B cell (primary cell): ENCODE results near the gene UNC13C. TPM values are rescaled to one million over a fixed set of nuclear protein-coding genes. Genes with fewer than 3 reads are reported as not detected.

Experiments used
- ATAC-seq: fragments of 200-7000 bp; cut with Tn5 transposase; one replicate; pipeline ENCODE4 v1.10.0; 2021; ENCODE audit warnings: low read depth, mild to moderate bottlenecking, moderate number of reproducible peaks, moderate library complexity
- CTCF ChIA-PET: fragments of 350-600 bp; sonication (Branson Sonifier 250); formaldehyde crosslinking; loops from one replicate; lab custom pipeline; 2021; ENCODE audit warnings: antibody characterized with exemption, inconsistent platforms; lab: Charles Lee
- POLR2A ChIA-PET: fragments of 350-600 bp; sonication (Branson Sonifier 250); formaldehyde crosslinking; loops from one replicate; lab custom pipeline; 2021; ENCODE audit warnings: antibody characterized with exemption; lab: Charles Lee
- DNase-seq: peaks from one replicate; pipeline ENCODE4 v3.0.0; 2013
- H2AFZ ChIP-seq: 2 replicates; pipeline ENCODE4 v1.6.1; 2012; ENCODE audit warnings: mild to moderate bottlenecking, low read depth, low read length; ENCODE audit not compliant: insufficient read depth, poor library complexity, severe bottlenecking
- H3K27ac ChIP-seq, 2 donors: 1 replicate in 1 of 2; 2 replicates in 1 of 2; pipeline ENCODE4 v1.5.1; 2012 to 2013; ENCODE audit warnings: low read length in 2 of 2, mild to moderate bottlenecking in 2 of 2, moderate library complexity in 1 of 2
- H3K27me3 ChIP-seq, 4 experiments: fragments of 200-600 bp in 1 of 4; sonication (generic) in 1 of 4; replicated peaks in 1 of 4; 1 replicate in 2 of 4; 2 replicates in 2 of 4; pipeline versions ENCODE4 v1.6.1 to v1.7.0; 2013 to 2016; ENCODE audit warnings: low read length in 3 of 4, mild to moderate bottlenecking in 2 of 4, mixed read lengths in 1 of 4, moderate library complexity in 1 of 4; ENCODE audit not compliant: insufficient read depth in 4 of 4, control insufficient read depth in 3 of 4; ENCODE audit errors: control extremely low read depth in 1 of 4
- H3K36me3 ChIP-seq, 2 experiments: replicated peaks in 1 of 2; 1 replicate in 1 of 2; 2 replicates in 1 of 2; pipeline versions ENCODE4 v1.6.1 to v1.7.1; 2013; ENCODE audit warnings: low read length in 1 of 2; ENCODE audit not compliant: insufficient read depth in 2 of 2, control insufficient read depth in 1 of 2; ENCODE audit errors: control extremely low read depth in 1 of 2, extremely low read depth in 1 of 2
- H3K4me1 ChIP-seq, 2 donors: fragments of 200-600 bp in 1 of 2; sonication (generic) in 1 of 2; 1 replicate in 1 of 2; 2 replicates in 1 of 2; pipeline versions ENCODE4 v1.5.1 to v1.6.1; 2013 to 2017; ENCODE audit warnings: low read length in 2 of 2; ENCODE audit not compliant: control insufficient read depth in 2 of 2, insufficient read depth in 2 of 2
- H3K4me2 ChIP-seq: replicated peaks from 2 replicates; pipeline ENCODE3; 2012; ENCODE audit warnings: mild to moderate bottlenecking, low read depth, low read length; ENCODE audit not compliant: poor library complexity, severe bottlenecking
- H3K4me3 ChIP-seq, 5 experiments: fragments of 200-600 bp in 1 of 5; sonication (generic) in 1 of 5; 1 replicate in 3 of 5; 2 replicates in 2 of 5; pipeline versions ENCODE4 v1.5.1 to v1.7.0; 2011 to 2016; ENCODE audit warnings: low read length in 4 of 5, mild to moderate bottlenecking in 4 of 5, low read depth in 2 of 5, control low read depth in 1 of 5, moderate library complexity in 1 of 5; ENCODE audit not compliant: insufficient read depth in 1 of 5; ENCODE audit errors: control extremely low read depth in 1 of 5, extremely low read depth in 1 of 5
- H3K79me2 ChIP-seq: fragments of 200-600 bp; sonication (generic); one replicate; pipeline ENCODE4 v1.6.0; 2016; ENCODE audit warnings: low read length; ENCODE audit not compliant: control insufficient read depth, insufficient read depth
- H3K9ac ChIP-seq: fragments of 200-600 bp; sonication (generic); 2 replicates; pipeline ENCODE4 v1.6.1; 2017; ENCODE audit warnings: mild to moderate bottlenecking, low read length, moderate library complexity
- H3K9me3 ChIP-seq, 3 donors: one replicate each; pipeline versions ENCODE4 v1.6.1 to v1.7.1; 2013; ENCODE audit warnings: low read length in 2 of 3; ENCODE audit not compliant: control insufficient read depth in 2 of 3, insufficient read depth in 1 of 3; ENCODE audit errors: control extremely low read depth in 1 of 3
- H4K20me1 ChIP-seq: 2 replicates; pipeline ENCODE4 v1.6.0; 2012; ENCODE audit warnings: mild to moderate bottlenecking, low read length; ENCODE audit not compliant: insufficient read depth, control insufficient read depth, poor library complexity, severe bottlenecking
- H3K27ac Mint-ChIP-seq: one replicate; pipeline ENCODE4 v1.8.0; 2021; ENCODE audit warnings: mixed read lengths
- H3K27me3 Mint-ChIP-seq: one replicate; pipeline ENCODE4 v1.8.0; 2021; ENCODE audit warnings: mixed read lengths
- H3K4me1 Mint-ChIP-seq: one replicate; pipeline ENCODE4 v1.8.0; 2021; ENCODE audit warnings: mixed read lengths
- H3K4me3 Mint-ChIP-seq: one replicate; pipeline ENCODE4 v1.8.0; 2021; ENCODE audit warnings: mixed read lengths
- H3K9me3 Mint-ChIP-seq: one replicate; pipeline ENCODE4 v1.8.0; 2022; ENCODE audit warnings: mixed read lengths; ENCODE audit not compliant: insufficient read depth
- CTCF ChIP-seq: fragments of 200-600 bp; IDR thresholded peaks from one replicate; pipeline ENCODE4 v1.8.0; 2022; ENCODE audit warnings: antibody characterized with exemption, mild to moderate bottlenecking
- EZH2 ChIP-seq: IDR thresholded peaks from 2 replicates; pipeline ENCODE4 v1.6.1; 2012; ENCODE audit warnings: borderline replicate concordance, low read depth, mild to moderate bottlenecking, moderate library complexity, low read length; ENCODE audit not compliant: insufficient read depth, poor library complexity, severe bottlenecking
- WGBS: methylation state at CpG from one replicate; pipeline ENCODE4 v1.1.5; 2013; ENCODE audit warnings: missing lambda C conversion rate; ENCODE audit not compliant: insufficient coverage; 5-methylcytosine and 5-hydroxymethylcytosine counted together
- intact Hi-C: fragments of 100-400 bp; cut with micrococcal nuclease; formaldehyde crosslinking; loops from one replicate; pipeline ENCODE4 v1.10.0; 2022
- polyA plus RNA-seq: library from polyadenylated mRNA; depleted of rRNA; stranded (reverse); fragments of >200 nt; gene quantifications from 2 replicates; pipeline ENCODE4 v1.2.3, GENCODE V29; 2012
- total RNA-seq, 2 donors: library from RNA; stranded (reverse); fragments of 120-200 nt in 1 of 2; gene quantifications; 1 replicate in 1 of 2; 2 replicates in 1 of 2; pipeline versions ENCODE4 v1.2.3 to v1.2.4, GENCODE V29; 2013 to 2022

The UNC13C gene
- total and polyA plus RNA-seq, 2 donors (not counting 1 experiment from before 2014, with no cell fraction given), result not detected

- DNase-seq, result no peak
- H4K20me1 ChIP-seq, result no peaks in the 10 kb centered on the region
- POLR2A ChIA-PET, result no interaction called here
- H3K4me1 ChIP-seq, result no peaks in the 10 kb centered on the region
- no peak overlapping the region for H3K9ac ChIP-seq
- no peaks in the 10 kb centered on the region for H3K79me2 ChIP-seq
- TF ChIP-seq EZH2, result no peak
- TF ChIP-seq CTCF, result no peak
- H3K4me1 Mint-ChIP-seq, result no peaks in the 10 kb centered on the region
- no peak overlapping the region for H3K4me3 ChIP-seq
- CTCF ChIA-PET, result no interaction called here
- no peaks in the 10 kb centered on the region for H3K27me3 ChIP-seq
- ATAC-seq, result no peak
- H3K27ac ChIP-seq, result no peak overlapping the region
- H2AFZ ChIP-seq, result no peak overlapping the region
- H3K4me2 ChIP-seq, result no peak overlapping the region
- H3K9me3 ChIP-seq, result no peaks in the 10 kb centered on the region
- no peak overlapping the region for H3K4me3 Mint-ChIP-seq
- no peaks in the 10 kb centered on the region for H3K36me3 ChIP-seq
- intact Hi-C loops, result no loop called here
- H3K27me3 Mint-ChIP-seq, result no peaks in the 10 kb centered on the region
- WGBS, result 62% methylated on average over 3 of the region's 3 CpGs
- no peak overlapping the region for H3K27ac Mint-ChIP-seq
- peaks cover 6% of the 10 kb centered on the region for H3K9me3 Mint-ChIP-seq
These were observed 39.7 kb downstream of the UNC13C start for GRCh38 chr15:54017959-54018358.

DNA sequence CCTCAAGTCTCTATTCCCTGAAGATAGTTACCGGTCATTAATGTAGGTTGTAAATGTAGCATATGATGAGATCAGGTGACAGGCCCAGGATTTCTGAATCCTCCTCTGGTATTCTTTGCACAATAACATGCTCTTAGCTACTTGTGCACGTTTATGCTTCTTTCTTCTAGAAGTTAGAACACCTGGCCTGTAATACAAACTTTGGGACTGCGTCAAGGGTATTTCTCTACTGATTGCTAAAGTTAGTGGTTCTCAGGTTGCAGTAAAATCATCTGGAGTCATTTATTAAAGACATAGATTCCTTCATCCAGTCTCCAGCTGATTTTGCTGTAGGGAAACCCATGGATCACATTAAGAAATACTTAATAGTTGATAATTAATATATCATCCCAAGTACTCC, 48.0 kb downstream of the UNC13C start:
- no CpG with 5 or more reads among the region's 3 CpGs for WGBS

More for the DNA sequence above, 48.0 kb downstream of the UNC13C start:
- H3K4me1 ChIP-seq, result no peaks in the 10 kb centered on the region
- H3K9ac ChIP-seq, result no peak overlapping the region
- no peaks in the 10 kb centered on the region for H3K9me3 ChIP-seq
- H3K27me3 Mint-ChIP-seq, result no peaks in the 10 kb centered on the region
- no peaks in the 10 kb centered on the region for H3K4me1 Mint-ChIP-seq
- POLR2A ChIA-PET, result no interaction called here
- H3K9me3 Mint-ChIP-seq, result peaks cover 3% of the 10 kb centered on the region
- no peak overlapping the region for H3K4me2 ChIP-seq
- CTCF ChIA-PET, result no interaction called here
- TF ChIP-seq EZH2, result no peak
- no peak for TF ChIP-seq CTCF
- no peak overlapping the region for H3K4me3 ChIP-seq
- H3K27ac Mint-ChIP-seq, result no peak overlapping the region
- DNase-seq (no peak), ATAC-seq (no peak)
- no peaks in the 10 kb centered on the region for H3K27me3 ChIP-seq
- H4K20me1 ChIP-seq, result no peaks in the 10 kb centered on the region
- no peaks in the 10 kb centered on the region for H3K36me3 ChIP-seq
- no peak overlapping the region for H3K4me3 Mint-ChIP-seq
- intact Hi-C loops, result no loop called here
- no peak overlapping the region for H2AFZ ChIP-seq
- H3K79me2 ChIP-seq, result no peaks in the 10 kb centered on the region
- no peak overlapping the region for H3K27ac ChIP-seq
